OCI-M1 (cell line): ENCODE data around the gene IQGAP1.
A peak's percentile ranks its signal among the peaks of the same experiment; 100 is the strongest.
"Not testable (repeated sequence)": the region's sequence is repeated elsewhere in the genome, so short reads cannot be mapped to it uniquely, and the experiment has no call there.

Source experiments
- DNase-seq: peaks from one replicate; lab custom pipeline; 2025; lab: John Stamatoyannopoulos, UW

IQGAP1 gene

DNA sequence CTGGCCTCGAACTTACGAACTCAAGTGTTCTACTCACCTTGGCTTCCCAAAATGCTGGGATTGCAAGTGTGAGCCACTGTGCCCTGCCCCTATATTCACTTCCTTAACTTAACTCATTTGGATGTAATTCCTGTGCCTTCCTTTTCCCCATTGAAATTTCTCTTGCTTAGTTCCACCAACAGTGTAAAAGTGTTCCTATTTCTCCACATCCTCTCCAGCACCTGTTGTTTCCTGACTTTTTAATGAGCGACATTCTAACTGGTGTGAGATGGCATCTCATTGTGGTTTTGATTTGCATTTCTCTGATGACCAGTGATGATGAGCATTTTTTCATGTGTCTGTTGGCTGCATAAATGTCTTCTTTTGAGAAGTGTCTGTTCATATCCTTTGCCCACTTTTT, 21.5 kb downstream of the IQGAP1 start:
- not testable (repeated sequence) for DNase-seq

DNA sequence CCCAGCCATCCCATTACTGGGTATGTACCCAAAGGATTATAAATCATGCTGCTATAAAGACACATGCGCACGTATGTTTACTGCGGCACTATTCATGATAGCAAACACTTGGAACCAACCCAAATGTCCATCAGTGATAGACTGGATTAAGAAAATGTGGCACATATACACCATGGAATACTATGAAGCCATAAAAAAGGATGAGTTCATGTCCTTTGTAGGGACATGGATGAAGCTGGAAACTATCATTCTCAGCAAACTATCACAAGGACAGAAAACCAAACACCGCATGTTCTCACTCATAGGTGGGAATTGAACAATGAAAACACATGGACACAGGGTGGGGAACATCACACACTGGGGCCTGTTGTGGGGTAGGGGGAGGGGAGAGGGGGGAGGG, 22.3 kb downstream of the IQGAP1 start:
- not testable (repeated sequence) for DNase-seq

DNA sequence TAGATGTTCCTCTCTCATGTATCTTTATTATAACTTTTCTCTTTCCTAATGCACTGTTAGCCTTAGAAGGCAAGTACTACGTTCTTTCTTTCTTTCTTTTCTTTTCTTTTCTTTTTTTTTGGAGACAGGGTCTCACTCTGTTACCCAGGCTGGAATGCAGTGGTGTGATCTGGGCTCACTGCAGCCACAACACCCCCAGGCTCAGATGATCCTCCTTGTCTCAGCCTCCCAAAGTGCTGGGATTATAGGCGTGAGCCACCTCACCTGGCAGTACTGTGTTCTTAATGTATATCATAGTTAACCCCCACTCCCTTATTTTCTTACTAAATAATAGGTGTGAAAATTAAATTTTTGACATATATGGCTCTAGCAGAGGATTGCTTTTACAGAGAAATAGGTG, 23.1 kb downstream of the IQGAP1 start:
- DNase-seq, result no peak

DNA sequence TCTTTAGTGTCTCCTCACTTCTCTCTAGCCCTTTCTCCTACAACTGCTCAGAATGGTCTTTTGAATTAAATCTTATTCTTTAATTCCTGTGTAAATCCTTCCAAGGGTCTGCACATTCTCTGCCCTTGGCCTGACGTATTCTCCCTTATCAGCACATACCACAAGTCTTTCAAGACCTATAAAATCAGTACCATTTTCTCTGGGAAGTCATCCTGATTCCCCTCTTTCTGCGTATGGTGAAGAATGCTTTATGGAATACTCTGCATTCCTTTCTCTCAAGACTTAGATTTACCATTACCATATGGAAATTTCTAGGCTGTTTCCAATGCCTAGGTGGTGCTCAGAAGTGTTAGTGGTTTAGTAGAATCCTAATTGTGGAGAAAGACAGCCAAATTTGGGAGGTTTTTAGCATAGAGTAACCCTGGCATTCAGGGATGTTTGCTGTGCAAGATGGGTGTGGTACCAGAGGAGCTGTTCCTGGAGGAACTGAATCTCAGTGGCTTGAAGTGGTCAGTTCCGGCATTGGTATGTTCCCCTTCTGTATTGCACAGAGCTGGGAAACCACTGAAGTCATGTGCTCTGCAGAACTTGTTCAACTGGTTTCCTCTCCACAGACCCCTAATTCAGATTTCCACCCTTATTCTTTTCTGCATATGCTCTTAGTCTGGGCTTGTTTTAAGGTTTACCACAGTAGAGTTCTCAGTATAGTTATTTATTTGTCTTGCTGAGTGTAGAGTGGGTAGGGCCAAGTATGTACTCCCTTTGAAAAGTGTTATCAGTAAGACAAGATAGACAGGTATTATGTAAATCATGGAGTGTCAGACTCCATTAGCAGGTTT, 24.5 kb downstream of the IQGAP1 start:
- DNase-seq, result peak; percentile 78

DNA sequence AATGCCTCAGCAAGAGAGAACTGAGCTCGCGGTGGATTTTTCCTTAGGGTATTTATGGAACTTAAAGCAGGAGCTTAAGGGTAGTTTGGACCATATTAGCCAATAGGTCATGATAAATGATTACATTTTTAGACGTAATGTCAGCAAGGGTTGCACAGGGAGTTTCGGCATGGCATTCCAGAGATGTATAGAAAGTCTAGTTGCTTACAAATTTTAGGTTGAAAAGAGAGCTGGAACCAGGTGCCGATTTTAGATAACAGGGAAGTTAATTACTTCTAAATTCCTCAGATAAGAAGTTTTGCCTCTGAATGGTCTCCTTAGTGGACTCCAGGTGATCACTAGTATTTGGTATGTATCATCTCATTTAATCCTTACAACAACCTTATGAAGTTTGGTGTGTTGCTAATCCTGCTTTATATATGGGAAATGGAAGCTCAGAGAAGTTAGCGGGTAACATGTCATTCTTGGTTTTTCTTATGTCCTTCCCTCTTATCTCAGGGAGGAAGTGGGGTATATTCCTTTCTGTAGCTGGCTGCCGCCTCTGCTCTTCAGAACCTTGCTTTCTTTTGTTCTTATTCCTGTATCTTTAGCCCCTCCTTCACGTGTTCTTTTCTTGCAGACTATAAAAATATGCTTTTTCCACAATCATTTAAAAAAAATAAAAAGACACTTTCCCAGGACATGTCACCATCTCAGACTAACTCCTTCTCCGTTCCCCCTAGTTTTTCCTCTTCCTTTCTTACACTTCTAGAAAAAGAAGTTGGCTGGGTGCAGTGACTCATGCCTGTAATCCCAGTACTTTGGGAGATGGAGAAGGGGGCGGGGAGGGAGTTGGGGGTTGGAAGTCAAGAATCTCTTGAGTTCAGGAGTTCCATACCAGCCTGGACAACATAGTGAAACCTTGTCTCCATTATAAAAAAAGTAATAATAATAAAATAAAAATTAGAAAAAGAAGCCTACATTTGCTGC, 25.7 kb downstream of the IQGAP1 start:
- peak; percentile 43 for DNase-seq

DNA sequence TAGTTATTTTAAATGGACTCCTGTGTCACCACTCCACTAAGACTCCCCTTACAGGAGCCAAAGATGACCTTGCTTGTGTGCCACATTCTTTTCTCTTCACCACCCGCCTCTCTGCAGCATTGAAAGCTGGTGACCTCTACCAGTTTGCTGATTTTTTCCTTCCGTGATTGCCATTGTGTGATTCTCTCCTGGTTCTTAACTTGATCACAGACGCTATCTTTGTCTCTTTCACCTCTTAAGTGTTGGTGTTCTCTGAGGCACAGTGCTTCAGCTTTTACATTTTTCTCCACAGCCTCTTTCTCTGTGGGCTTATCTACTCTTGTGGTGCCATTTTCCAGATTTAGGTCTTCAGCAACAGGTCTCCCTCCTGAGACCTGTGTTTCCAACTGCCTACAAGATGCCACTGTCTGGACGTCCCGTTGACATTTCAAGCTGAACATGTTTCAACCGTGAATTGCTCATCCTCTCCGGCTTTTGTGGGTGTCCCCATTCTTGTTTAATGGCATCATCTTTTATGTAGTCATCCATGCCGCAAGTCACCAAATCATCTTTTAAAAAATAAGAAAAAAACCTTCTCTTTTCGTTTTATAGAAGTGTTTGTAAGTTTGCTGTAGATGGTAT, 26.5 kb downstream of the IQGAP1 start:
- DNase-seq, result no peak

DNA sequence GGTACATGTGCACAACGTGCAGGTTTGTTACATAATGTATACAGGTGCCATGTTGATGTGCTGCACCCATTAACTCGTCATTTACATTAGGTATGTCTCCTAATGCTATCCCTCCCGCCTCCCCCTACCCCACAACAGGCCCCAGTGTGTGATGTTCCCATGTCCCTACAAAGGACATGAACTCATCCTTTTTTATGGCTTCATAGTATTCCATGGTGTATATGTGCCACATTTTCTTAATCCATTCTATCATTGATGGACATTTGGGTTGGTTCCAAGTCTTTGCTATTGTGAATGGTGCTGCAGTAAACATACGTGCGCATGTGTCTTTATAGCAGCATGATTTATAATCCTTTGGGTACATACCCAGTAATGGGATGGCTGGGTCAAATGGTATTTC, 28.0 kb downstream of the IQGAP1 start:
- DNase-seq, result not testable (repeated sequence)

DNA sequence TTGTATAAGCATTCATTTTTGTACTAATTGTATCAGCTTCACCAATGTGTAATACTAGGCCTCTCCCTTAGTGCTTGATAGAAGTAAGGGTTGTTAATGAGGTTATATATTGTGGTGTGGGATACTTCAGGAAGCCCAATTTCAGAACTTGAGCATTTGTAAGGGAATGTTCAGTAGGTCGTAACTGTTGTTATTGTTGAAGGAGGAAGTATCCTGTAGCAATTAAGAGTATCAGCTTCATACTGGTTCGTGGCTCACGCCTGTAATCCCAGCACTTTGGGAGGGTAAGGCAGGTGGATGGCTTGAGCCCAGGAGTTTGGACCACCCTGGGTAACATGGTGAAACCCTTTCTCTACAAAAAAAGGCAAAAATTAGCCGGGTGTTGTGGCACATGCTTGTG, 30.6 kb downstream of the IQGAP1 start:
- DNase-seq, result no peak

DNA sequence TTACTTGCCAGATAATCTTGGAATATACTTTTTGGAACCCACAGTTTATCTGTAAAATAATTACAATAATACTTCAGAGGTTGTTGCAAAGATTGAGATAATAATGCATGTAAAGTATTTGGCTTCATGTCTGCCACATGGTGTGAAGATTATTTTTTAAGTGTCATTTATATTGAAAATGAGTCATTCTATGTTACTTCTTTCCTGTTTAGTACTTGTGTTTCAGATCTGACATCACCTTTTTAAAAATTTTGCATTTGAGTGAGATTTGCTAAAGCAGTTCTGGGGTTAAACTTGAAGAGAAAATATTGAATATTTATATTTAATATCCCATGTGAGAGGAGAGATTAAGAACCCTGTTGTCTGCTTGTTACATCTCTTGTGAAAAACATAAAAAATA, 31.2 kb downstream of the IQGAP1 start:
- DNase-seq, result no peak

DNA sequence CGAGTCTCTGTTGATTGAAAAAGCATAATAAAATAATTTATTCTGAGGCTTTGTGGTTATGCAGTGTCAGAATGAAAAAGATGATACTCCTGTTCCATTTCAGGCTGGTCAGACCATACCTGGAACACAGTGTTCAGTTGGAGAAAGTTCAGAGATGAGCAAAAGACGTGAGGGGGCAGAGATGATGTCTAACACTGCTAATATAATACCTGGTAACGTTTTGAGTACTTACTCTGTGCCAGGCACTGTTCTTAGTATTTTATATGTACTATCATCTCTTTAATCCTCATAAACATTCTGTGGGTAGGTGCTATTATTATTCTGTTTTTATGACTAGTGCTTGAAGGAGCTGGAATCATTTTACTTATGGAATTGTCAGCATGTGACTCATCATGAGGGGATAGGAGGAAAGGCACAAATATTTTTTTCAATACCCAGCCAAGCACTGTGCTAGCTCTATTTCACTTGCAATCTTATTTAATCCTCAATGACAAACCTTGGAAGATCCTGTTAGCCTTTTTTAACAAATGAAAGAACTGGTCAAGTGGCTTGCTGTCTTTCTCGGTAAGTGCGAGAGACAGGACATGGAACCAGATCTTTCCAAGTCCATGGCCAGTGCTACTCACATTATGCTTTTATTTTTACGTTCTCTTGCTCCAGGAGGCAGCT, 31.8 kb downstream of the IQGAP1 start:
- DNase-seq, result no peak

DNA sequence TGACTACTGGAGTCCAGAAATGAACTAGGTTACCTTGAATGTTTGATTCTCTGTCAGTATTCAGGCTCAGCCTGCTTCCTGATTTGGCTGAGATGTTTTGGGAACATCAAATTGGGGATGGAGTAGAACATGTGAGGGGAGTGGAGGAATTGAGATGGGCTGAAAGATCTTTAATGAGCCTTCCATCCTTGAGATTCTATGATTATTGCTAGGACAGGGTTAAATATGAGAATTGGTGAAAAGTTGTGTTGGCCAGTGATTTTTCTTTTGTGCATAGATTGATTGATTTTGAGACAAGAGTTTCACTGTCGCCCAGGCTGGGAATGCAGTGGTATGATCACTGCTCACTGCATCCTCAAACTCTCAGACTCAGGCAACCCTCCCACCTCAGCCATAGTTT, 32.4 kb downstream of the IQGAP1 start:
- DNase-seq, result no peak

DNA sequence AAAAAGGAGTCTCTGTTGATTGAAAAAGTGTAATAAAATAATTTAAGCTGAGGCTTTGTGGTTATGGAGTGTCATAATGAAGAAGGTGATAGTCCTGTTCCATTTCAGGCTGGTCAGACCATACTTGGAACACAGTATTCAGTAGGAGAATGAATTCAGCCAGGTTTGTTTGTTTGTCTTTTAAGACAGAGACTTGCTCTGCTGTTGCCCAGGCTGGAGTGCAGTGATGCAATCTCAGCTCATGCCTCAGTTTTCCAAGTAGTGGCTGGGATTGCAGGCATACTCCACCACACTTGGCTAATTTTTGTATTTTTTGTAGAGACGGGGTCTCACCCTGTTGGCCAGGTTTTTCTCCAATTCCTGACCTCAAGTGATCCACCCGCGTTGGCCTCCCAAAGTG, 33.5 kb downstream of the IQGAP1 start:
- DNase-seq, result no peak

DNA sequence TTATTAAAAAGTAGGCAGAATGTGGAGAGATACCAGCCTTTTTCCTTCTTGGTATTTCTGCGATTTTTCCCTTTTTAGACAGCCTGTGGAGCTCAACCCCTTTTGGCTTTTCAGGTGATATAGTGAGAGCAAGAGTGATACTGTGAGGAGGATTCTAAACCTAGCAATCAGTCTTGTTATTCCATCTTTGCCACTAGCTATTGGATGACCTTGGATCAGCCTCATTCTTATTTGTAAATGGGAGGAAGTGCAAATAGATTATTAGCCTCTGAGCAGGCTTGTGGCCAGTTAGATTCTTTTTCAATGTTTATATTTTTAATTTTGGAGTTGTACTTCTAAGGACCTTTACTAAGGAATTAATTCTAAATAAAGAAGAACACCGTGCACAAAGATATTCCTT, 34.0 kb downstream of the IQGAP1 start:
- DNase-seq, result no peak

DNA sequence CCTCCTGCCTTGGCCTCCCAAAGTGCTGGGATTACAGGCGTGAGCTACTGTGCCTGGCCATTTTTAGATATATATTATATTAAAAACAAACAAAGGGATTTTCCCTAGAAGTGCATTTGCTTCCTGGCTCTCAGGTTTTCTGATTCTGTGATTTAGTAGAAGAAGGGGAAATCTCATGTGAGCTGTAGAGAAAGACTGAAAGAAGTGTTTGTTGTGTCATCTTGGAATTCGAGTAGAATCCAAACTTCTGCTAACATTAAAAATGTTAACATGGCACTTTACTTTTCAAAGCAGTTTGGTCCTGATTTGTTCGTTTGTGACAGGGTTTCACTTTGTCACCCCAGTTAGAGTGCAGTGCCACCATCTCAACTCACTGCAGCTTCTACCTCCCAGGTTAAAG, 34.9 kb downstream of the IQGAP1 start:
- DNase-seq, result no peak

DNA sequence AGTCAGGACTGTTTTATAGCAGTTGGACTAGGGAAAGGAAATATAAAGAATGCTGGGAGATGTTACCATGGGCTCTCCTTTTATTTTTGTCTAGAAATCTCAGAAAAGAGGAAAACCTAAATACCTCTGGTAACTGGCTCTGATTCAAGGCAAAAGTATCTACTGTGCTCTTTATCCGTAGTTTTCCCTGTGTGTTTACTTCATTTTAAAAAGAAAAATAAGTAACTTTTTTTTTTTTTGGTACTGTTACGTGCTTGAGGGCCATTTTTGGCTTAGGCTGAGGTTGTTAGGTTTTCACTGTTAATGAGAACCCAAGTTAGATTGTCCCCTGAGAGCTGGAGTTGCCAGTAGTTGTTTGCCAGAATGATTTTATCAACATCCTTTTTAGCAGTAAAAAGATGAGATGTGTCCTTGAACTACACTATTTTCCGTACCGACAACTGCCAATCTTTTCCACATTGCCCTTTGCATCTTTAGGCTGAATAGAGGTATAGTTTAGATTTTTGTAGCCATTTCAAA, 35.8 kb downstream of the IQGAP1 start:
- no peak for DNase-seq

DNA sequence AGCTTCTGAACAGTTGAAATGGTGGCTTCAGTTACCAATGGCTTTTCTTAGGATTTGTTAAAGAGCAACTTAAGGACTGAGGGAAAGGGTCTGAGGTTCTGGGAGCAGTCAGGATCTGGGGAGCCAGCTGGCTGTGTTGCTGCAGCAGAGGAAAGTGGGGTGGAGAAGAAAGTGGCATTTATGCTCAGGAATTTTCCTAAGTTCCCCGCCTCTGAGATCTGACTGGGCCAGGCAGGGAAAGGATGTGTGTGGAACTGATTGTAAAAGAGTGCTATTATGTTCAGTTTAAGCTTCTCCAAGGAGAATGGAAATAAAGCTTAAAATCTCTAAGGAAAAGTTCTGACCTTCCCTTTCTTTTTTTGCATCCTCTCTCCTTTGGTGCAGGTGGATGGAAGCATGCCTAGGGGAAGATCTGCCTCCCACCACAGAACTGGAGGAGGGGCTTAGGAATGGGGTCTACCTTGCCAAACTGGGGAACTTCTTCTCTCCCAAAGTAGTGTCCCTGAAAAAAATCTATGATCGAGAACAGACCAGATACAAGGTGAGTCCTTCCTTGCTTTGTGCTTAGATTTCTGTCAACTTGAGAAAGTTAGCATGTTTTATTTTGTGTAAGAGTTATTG, 37.8 kb downstream of the IQGAP1 start:
- DNase-seq, result no peak

DNA sequence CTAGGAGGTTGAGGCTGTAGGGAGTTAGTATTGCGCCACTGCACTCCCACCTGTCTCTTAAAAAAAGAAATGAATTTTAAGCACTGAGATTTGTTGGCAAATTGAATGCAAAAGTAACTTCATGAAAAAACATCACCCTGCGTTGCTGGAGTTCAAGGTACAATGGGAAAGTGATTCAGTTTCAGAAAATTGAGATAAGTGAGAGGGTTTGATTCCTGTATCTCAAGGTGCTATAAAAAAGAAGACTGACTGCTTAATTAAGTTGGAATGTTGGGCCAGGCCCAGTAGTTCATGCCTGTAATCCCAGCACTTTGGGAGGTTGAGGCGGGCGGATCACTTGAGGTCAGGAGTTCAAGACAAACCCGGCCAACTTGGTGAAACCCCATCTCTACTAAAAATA, 39.1 kb downstream of the IQGAP1 start:
- DNase-seq, result no peak

DNA sequence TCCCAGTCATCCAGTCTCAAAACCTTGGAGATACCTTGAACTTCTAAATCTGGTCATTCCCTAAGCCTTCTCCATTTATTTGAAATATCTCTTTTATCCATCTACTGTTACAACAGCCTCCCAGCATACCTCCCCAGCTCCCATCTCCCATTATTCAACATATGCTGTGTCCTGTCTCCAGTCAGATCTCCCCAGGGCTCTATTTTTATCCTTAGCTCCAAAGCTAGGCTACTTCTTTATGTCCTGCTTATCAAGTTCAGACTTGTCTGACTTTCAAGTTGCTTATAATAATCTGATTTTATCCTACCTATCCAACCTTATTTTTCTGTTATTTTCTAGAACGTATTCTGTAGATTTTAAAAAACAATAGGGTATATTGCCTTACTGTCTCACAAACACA, 44.2 kb downstream of the IQGAP1 start:
- no peak for DNase-seq

DNA sequence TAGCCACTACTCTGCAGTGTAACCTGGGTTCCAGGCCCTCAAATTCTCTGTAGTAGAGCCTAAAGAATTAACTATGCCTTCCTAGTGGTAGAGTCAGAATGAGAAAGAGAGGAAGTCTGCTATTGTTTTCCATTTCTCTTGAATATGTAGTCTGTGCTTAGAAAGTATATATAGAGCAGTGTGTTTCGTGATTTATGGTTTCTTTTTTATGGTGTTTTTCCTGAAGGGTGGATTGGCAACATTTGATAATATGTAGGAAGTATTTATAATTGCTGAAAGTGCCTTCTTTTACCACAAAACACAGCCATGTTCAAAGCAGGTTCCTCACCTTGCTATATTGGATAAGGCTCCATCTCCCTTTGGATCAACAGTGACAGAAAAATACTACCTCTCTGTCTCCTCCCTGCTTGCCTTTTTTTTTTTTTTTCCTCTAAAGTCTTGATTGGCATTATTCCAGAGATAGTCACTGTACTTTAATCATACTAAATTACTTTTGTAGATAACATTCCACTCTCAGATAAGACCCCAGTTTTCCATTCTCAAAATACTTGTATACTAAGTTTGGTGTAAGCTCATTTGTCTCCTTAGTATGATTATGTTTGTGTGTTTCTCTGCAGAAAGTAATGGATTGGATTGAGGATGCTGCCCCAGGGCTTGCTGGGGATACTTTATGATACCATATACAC, 47.8 kb downstream of the IQGAP1 start:
- peak; percentile 10 for DNase-seq

DNA sequence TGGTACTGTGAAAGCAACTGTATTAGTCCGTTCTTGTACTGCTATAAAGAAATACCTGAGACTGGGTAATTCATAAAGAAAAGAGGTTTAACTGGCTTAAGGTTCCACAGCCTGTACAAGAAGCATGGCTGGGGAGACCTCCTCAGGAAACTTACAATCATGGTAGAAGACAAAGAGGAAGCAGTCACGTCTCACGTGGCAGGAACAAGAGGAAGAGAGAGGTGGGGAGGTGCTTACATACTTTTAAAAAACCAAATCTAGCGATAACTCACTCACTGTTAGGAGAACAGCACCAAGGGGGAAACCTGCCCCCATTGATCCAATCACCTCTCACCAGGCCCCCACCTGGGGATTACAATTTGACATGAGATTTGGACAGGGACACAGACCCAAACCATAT, 48.9 kb downstream of the IQGAP1 start:
- no peak for DNase-seq

DNA sequence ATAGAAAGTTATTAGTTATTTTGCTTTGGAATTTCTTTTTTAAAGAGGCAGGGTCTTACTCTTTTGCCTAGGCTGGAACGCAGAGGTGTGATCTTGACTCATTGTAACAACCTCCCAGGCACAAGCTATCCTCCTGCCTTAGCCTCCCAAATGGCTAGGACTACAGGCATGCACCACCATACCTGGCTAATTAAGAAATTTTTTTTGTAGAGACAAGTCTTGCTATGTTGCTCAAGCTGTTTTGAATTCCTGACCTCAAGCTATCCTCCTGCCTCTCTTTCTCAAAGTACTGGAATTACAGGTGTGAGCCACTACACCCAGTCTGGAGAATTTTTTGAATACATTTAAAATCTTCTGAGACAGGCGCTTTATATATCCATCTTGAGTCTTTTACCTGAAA, 49.5 kb downstream of the IQGAP1 start:
- DNase-seq, result no peak
